GM13977 (cell line): ENCODE measurements around the gene SLIT1.

ENCODE experiments used
- DNase-seq: peaks from one replicate; pipeline ENCODE4 v3.0.0; 2012; ENCODE audit warnings: low spot score
- CTCF ChIP-seq: IDR thresholded peaks from 2 replicates; pipeline ENCODE4 v1.5.1; 2012; ENCODE audit warnings: mild to moderate bottlenecking, control low read depth; ENCODE audit not compliant: insufficient read depth; ENCODE audit errors: extremely low read depth, missing control alignments
- in situ Hi-C: fragments of 300-500 bp; cut with MboI; formaldehyde crosslinking; loops from one replicate; pipeline ENCODE4 v1.12.0; 2022; ENCODE audit warnings: low sequenced_read_pairs, low pct_unique_long_range_greater_than_20kb, mixed read lengths, inconsistent platforms; ENCODE audit not compliant: unreplicated experiment

The SLIT1 gene

GRCh38 chr10:97015240-97015639, 170.5 kb downstream of the SLIT1 start:
- TF ChIP-seq CTCF: no peak
- in situ Hi-C loops: no loop called here
- no peak for DNase-seq

GRCh38 chr10:97013983-97014382, 171.8 kb downstream of the SLIT1 start:
- no peak for DNase-seq
- TF ChIP-seq CTCF: no peak
- in situ Hi-C loops: no loop called here

GRCh38 chr10:97013568-97013967, 172.2 kb downstream of the SLIT1 start:
- DNase-seq: no peak
- in situ Hi-C loops: no loop called here

GRCh38 chr10:97012470-97012869, 173.3 kb downstream of the SLIT1 start:
- no peak for TF ChIP-seq CTCF
- no peak for DNase-seq
- in situ Hi-C loops: no loop called here

More at GRCh38 chr10:97013568-97013967, 172.2 kb downstream of the SLIT1 start:
- TF ChIP-seq CTCF: no peak

GRCh38 chr10:97011397-97011796, 174.4 kb downstream of the SLIT1 start:
- no peak for DNase-seq
- TF ChIP-seq CTCF: no peak
- in situ Hi-C loops: no loop called here

GRCh38 chr10:97010695-97011206, 175.0 kb downstream of the SLIT1 start:
- in situ Hi-C loops: no loop called here
- no peak for TF ChIP-seq CTCF
- DNase-seq: no peak

- no peak for TF ChIP-seq CTCF
- in situ Hi-C loops: no loop called here
- DNase-seq: no peak
Measured at GRCh38 chr10:97007417-97007816, 178.3 kb downstream of the SLIT1 start.
